Placental epithelial cell (primary cell): ENCODE measurements around the gene TEX44. TPM values are rescaled to one million over a fixed set of nuclear protein-coding genes. Genes with fewer than 3 reads are reported as not detected.

Source experiments
- total RNA-seq: library from RNA; depleted of rRNA; stranded (reverse); fragments of >200 nt; gene quantifications from 2 replicates; pipeline ENCODE4 v1.2.3, GENCODE V29; 2012

The TEX44 gene
- not detected in 2 replicates for total RNA-seq

GRCh38 chr2:231592636-231593145 is at the start of gene TEX44:
TSS of gene TEX44 (plus strand) at chr2:231592864. CDS start at chr2:231592952, 88 bp downstream.

Other genes with a start within 250 kb of the TEX44 start
- gene B3GNT7, start 197.2 kb upstream of the TEX44 start, total RNA-seq: 0.65 and 1.2 TPM in 2 replicates
- gene NCL, start 128.4 kb upstream of the TEX44 start, total RNA-seq: 70.8 and 75.4 TPM in 2 replicates
- not detected in 2 replicates for gene NMUR1, start 62.4 kb upstream of the TEX44 start, total RNA-seq
- 378 and 448 TPM in 2 replicates for gene PTMA, start 115.7 kb downstream of the TEX44 start, total RNA-seq
- gene PDE6D, start 188.4 kb downstream of the TEX44 start, total RNA-seq: 7.1 and 13.8 TPM in 2 replicates
- 20.0 and 24.7 TPM in 2 replicates for gene COPS7B, start 193.6 kb downstream of the TEX44 start, total RNA-seq